Subcutaneous adipose tissue (tissue), 4 donors: ENCODE data around the gene LSM4. TPM values are rescaled to one million over a fixed set of nuclear protein-coding genes. Genes with fewer than 3 reads are reported as not detected.

ENCODE experiments used
- total RNA-seq, 4 donors: library from RNA; depleted of rRNA; stranded (reverse); fragments of >200 nt; gene quantifications; one replicate each; pipeline ENCODE4 v1.1.0, GENCODE V29; 2016
- TF ChIP-seq, protein P1 (sequence below): fragments of 450-650 bp; IDR thresholded peaks from one replicate; pipeline ENCODE4 v1.5.1; 2016; ENCODE audit warnings: low read depth, mild to moderate bottlenecking, control low read depth, antibody characterized with exemption, moderate library complexity

LSM4 gene
- total RNA-seq = 10 to 100 TPM; 70.3 to 87.7 (median 81.4) TPM

DNA sequence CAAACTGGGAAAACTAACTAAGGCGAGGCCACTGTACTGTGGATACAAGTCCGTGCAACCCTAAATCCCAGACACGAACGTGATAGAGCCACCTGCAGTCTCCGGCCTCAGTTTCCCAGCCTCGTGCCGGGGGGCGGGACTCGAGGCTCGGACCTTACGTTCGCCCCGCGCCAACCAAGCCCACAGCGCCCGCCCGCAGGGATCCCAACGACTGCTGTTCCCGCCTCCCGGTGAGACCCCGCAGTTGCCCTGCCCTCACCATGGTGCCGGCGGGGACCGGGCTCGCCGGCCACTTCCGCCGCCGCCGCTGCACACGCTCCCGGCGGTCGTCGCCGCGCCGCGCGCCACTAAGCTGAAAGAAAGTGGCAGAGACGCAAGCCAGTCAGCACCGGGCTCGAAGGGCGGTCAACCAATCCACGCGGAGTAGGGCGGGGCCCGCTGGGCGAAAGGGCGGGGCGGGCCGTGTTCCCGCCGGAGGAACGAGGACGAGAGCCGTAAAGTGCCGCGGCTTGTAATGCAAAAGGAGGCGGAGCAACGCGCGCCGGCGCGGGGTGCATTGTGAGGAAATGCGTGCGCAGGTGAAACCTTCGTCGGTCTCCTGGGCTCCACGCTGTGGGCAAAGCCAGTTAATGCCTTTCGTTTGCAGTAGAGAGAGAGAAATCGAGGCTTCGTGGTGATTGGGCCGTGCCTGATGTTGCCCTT lies at the start of gene LSM4:
Gene LSM4 (minus strand): TSS at position 318 of the 702 bp plus-strand sequence. CDS start 56 bp downstream, at position 262.
- TF ChIP-seq, protein P1, sequence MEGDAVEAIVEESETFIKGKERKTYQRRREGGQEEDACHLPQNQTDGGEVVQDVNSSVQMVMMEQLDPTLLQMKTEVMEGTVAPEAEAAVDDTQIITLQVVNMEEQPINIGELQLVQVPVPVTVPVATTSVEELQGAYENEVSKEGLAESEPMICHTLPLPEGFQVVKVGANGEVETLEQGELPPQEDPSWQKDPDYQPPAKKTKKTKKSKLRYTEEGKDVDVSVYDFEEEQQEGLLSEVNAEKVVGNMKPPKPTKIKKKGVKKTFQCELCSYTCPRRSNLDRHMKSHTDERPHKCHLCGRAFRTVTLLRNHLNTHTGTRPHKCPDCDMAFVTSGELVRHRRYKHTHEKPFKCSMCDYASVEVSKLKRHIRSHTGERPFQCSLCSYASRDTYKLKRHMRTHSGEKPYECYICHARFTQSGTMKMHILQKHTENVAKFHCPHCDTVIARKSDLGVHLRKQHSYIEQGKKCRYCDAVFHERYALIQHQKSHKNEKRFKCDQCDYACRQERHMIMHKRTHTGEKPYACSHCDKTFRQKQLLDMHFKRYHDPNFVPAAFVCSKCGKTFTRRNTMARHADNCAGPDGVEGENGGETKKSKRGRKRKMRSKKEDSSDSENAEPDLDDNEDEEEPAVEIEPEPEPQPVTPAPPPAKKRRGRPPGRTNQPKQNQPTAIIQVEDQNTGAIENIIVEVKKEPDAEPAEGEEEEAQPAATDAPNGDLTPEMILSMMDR = no peak

DNA sequence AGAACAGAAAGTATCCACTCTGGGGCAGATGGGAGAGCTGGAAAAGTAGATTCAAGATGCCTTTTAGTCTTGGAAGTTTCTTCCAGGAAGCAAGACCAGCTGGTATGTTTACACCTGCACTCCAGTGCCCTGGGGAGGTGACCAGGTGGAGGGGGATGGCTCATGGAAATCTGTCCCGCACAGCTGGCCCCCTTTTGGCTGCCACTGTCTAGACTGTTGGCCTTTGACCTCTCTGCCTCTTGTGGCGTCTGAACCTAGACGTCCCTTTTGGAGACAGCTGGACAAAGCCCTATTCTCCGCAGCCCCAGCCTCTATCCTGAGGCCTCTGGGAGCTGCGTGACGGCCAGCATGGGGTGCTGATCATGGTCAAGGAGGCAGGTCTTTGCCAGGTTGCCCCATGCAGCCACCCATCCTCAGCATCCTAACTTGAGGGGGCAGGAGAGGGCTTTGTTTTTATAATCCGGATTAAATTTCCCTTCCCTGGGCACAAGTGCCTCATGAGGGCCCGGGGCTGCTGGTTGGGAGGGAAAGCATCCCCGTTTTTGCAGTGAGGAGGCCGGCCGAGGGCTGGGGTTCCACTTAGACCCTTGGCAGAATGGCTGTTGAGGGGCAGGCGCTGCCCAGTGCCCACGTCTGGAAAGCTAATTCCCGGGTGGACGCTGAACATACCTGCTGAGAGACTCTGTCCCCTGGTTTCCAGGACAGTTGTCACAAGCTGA lies 45.8 kb upstream of the LSM4 start:
- TF ChIP-seq, protein P1 = no peak

DNA sequence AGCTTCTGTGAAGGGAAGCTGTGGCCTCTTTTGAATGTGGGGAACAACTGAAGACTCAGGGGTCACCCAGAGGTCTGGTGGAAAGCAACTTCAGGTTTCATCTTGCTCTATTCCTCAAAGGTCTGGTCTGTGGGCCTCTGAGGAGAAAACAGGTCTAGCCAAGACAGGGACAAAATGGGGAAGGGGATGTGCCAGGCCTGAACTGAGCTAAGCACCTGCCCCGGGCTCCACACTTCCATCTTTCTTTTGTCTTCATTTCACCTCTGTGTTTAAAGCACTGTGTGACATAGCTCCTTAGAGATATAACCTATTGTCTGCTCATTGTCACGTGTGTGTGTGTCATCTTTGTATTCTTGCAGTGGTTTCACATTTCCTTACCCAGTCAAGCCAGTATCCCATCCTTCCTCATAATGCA lies 43.2 kb upstream of the LSM4 start:
- TF ChIP-seq, protein P1 = no peak

DNA sequence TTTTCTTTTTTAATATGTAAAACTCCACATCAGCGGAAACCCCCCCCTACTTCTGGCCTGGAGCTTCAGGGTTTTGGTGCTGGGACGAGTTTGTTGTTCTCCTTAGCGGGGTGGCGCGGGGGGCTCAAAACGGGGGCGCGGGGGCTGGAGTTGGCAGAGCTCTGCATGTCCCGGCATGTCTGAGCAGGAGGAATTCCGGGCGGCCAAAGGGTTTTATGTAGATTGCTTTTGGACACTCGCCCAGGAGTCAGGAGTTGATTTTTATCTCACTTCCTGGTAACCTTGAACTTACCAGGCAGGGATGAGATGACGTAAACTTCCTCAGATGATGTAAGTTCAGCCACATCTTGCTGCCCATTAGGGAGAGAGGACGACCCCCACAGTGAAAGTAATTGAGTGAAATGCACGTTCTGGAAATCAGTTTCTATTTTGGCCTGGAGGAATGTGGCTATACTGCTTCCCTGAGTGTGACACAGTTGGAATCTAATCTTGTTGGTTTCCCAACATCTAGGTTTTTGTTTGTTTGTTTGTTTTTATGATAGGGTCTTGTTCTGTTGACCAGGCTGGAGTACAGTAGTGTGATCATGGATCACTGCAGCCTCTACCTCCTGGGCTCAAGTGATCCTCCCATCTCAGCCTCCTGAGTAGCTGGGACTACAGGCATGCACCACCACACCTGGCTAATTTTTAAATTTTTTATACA lies 42.1 kb upstream of the LSM4 start:
- TF ChIP-seq, protein P1 = no peak

DNA sequence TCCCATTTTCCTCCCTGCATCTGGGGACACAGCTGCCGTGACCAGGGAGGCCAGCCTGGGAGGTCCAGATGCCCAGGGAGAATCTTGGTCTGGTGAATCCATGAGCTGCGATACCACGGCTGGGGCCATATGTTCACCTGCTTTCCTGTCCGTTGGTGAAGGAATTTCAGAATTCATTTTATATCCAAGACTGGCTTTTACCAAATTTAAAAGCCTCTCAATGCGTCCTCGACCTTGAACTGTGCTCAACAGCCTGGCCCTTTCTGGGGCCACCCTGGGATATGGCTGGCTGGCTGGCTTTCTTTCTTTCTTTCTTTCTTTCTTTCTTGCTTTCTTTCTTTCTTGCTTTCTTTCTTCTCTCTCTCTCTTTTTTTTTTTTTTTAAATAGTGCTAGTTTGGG lies 40.9 kb upstream of the LSM4 start:
- TF ChIP-seq, protein P1 = no peak

DNA sequence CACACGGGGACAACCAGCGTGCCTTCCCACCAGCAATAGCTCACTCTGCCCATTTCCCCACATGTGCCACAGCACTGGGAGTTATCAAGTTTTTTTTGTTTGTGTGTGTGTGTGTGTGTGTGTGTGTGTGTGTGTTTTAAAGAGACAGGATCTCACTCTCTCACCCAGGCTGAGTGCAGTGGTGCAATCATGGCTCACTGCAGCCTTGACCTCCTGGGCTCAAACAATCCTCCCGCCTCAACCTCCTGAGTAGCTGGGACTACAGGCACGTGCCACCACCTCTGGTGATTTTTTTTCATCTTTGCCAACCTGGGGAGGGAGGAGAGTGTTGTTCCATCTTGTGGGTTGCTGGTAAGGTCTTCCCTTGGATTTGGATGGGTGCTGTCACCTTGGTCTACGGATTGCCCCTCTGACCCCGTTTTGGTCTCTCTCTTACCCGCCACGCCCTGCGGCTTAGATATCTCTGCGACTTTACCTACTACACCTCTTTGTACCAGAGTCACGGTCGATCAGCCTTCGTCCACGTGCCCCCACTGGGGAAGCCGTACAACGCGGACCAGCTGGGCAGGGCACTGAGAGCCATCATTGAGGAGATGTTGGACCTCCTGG lies 40.2 kb upstream of the LSM4 start:
- TF ChIP-seq, protein P1 = no peak
